Psoas muscle (tissue), 8 donors: Measurements from ENCODE around the gene PLET1. TPM values are rescaled to one million over a fixed set of nuclear protein-coding genes. Genes with fewer than 3 reads are reported as not detected.

ENCODE experiments used
- ATAC-seq, 4 donors: fragments of 200-7000 bp; cut with Tn5 transposase; one replicate each; pipeline ENCODE4 v1.9.1; 2020; ENCODE audit warnings: moderate library complexity in 3 of 4, mild to moderate bottlenecking in 2 of 4
- DNase-seq, 2 donors: peaks; one replicate each; pipeline ENCODE4 v3.0.0-alpha.2; 2020
- H3K27ac ChIP-seq: fragments of 200-600 bp; one replicate; pipeline ENCODE4 v1.8.0; 2022
- H3K27me3 ChIP-seq, 3 donors: fragments of 200-600 bp in 1 of 3; one replicate each; pipeline versions ENCODE4 v1.6.1 to v1.8.0; 2013 to 2022; ENCODE audit warnings: low read length in 2 of 3, mild to moderate bottlenecking in 2 of 3, moderate library complexity in 1 of 3; ENCODE audit not compliant: insufficient read depth in 3 of 3
- H3K36me3 ChIP-seq, 2 donors: fragments of 200-600 bp in 1 of 2; one replicate each; pipeline versions ENCODE4 v1.6.1 to v1.8.0; 2013 to 2022; ENCODE audit warnings: low read depth in 1 of 2, mild to moderate bottlenecking in 1 of 2, moderate library complexity in 1 of 2; ENCODE audit not compliant: insufficient read depth in 1 of 2
- H3K4me1 ChIP-seq: fragments of 200-600 bp; one replicate; pipeline ENCODE4 v1.8.0; 2022
- H3K4me3 ChIP-seq: fragments of 200-600 bp; one replicate; pipeline ENCODE4 v1.8.0; 2022; ENCODE audit warnings: mild to moderate bottlenecking
- H3K9me3 ChIP-seq: fragments of 200-600 bp; one replicate; pipeline ENCODE4 v1.8.0; 2022
- WGBS, 3 donors: extraction: QIAGEN DNeasy Blood & Tissue Kit; methylation state at CpG; one replicate each; pipeline versions ENCODE4 v1.1.6 to v1.1.7; 2013; 5-methylcytosine and 5-hydroxymethylcytosine counted together
- intact Hi-C, 2 donors: fragments of 100-400 bp; cut with DNase I; formaldehyde crosslinking; loops; one replicate each; pipeline versions ENCODE4 v1.11.0 to v1.14.2; 2022
- polyA plus RNA-seq, 3 donors: library from polyadenylated mRNA; stranded (reverse); fragments of 200-250 nt; gene quantifications; one replicate each; pipeline ENCODE4 v1.2.3, GENCODE V29; 2013
- total RNA-seq, 4 donors: library from RNA; stranded (reverse); fragmentation: NEBNext Ultra II Directional in 2 of 4; extraction: Animal tissue kit (Norgen Biotek cat#: 25700) in 2 of 4; gene quantifications; one replicate each; pipeline versions ENCODE4 v1.2.1 to v1.2.4, GENCODE V29; 2021 to 2023
- TF ChIP-seq, protein P1 (sequence below): fragments of 200-600 bp; IDR thresholded peaks from one replicate; pipeline ENCODE4 v1.8.0; 2022; ENCODE audit warnings: antibody characterized with exemption
- donor health status: healthy with polysubstance abuse.
- donor health status: DM: no; HTN: no; CAD: no; lungs with moderate emphysema.
- donor health status: Bipolar disorder and iron deficiency.
- donor health status: healthy.
- donor health status: DM: yes; HTN: yes; CAD: no.
- donor health status: DM: no; HTN: no; CAD: no.
- donor health status: DM: no; HTN: no; CAD: no.
- donor health status: DM: yes; HTN: yes; CAD: no.

The PLET1 gene
- total and polyA plus RNA-seq, 7 donors, result not detected

GRCh38 chr11:112298535-112298934 is 37.9 kb upstream of the PLET1 start:
- 36 to 47% (median 37%) methylated on average over 9 of the region's 9 CpGs for whole genome bisulfite sequencing, 3 donors
- H3K27ac ChIP-seq, result peak overlapping the region; percentile 49
- no peak overlapping the region for H3K4me3 ChIP-seq
- no peaks in the 10 kb centered on the region for H3K36me3 ChIP-seq
- peak; percentile 36 to 68 for DNase-seq
- H3K4me1 ChIP-seq, result peaks cover 32% of the 10 kb centered on the region
- ATAC-seq, result peak; percentile 33 to 59 (median 54)
- H3K9me3 ChIP-seq, result no peaks in the 10 kb centered on the region
- intact Hi-C loops, result loop anchor here in 1 of 2 donors (10.0 kb wide), 2 partner anchors 96 to 816 kb away; no protein-coding TSS in a partner anchor
- H3K27me3 ChIP-seq, result no peaks in the 10 kb centered on the region
- TF ChIP-seq, protein P1, sequence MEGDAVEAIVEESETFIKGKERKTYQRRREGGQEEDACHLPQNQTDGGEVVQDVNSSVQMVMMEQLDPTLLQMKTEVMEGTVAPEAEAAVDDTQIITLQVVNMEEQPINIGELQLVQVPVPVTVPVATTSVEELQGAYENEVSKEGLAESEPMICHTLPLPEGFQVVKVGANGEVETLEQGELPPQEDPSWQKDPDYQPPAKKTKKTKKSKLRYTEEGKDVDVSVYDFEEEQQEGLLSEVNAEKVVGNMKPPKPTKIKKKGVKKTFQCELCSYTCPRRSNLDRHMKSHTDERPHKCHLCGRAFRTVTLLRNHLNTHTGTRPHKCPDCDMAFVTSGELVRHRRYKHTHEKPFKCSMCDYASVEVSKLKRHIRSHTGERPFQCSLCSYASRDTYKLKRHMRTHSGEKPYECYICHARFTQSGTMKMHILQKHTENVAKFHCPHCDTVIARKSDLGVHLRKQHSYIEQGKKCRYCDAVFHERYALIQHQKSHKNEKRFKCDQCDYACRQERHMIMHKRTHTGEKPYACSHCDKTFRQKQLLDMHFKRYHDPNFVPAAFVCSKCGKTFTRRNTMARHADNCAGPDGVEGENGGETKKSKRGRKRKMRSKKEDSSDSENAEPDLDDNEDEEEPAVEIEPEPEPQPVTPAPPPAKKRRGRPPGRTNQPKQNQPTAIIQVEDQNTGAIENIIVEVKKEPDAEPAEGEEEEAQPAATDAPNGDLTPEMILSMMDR, result no peak

GRCh38 chr11:112297248-112297866 is 36.7 kb upstream of the PLET1 start:
- DNase-seq (no peak), ATAC-seq (no peak)
- TF ChIP-seq, protein P1, result no peak
- Histone ChIP-seq H3K36me3 (no peaks in the 10 kb centered on the region), H3K9me3 (no peaks in the 10 kb centered on the region), H3K27ac (peak overlapping the region; percentile 47), H3K27me3 (no peaks in the 10 kb centered on the region), H3K4me1 (peaks cover 36% of the 10 kb centered on the region), H3K4me3 (no peak overlapping the region)
- intact Hi-C loops, result loop anchor here in 1 of 2 donors (10.0 kb wide), 2 partner anchors 97 to 817 kb away; no protein-coding TSS in a partner anchor
- 79 to 86% (median 82%) methylated on average over 7 of the region's 7 CpGs for WGBS, 3 donors

- WGBS, 3 donors, result 84 to 89% (median 87%) methylated on average over 4 of the region's 4 CpGs
- Histone ChIP-seq H3K27me3 (no peaks in the 10 kb centered on the region), H3K4me3 (no peak overlapping the region), H3K27ac (peak overlapping the region; percentile 86), H3K4me1 (peaks cover 38% of the 10 kb centered on the region), H3K36me3 (no peaks in the 10 kb centered on the region), H3K9me3 (no peaks in the 10 kb centered on the region)
- no peak for ATAC-seq
- DNase-seq, result no peak
- intact Hi-C loops, result loop anchor here in 1 of 2 donors (10.0 kb wide), 2 partner anchors 99 to 819 kb away; no protein-coding TSS in a partner anchor
- TF ChIP-seq, protein P1, result no peak
These were observed 35.4 kb upstream of the PLET1 start for GRCh38 chr11:112296044-112296443.

GRCh38 chr11:112294688-112295340 is 34.2 kb upstream of the PLET1 start:
- Histone ChIP-seq H3K4me3 (no peak overlapping the region), H3K27ac (peak overlapping the region; percentile 86), H3K36me3 (no peaks in the 10 kb centered on the region), H3K9me3 (no peaks in the 10 kb centered on the region), H3K4me1 (peaks cover 39% of the 10 kb centered on the region), H3K27me3 (no peaks in the 10 kb centered on the region)
- no peak for DNase-seq
- 34 to 49% (median 39%) methylated on average over 3 of the region's 3 CpGs for WGBS, 3 donors
- peak in 1 of 4 donors; percentile 18 for ATAC-seq
- intact Hi-C loops, result loop anchor here (5.0 to 10.0 kb wide), 6 partner anchors 100 to 992 kb away; no protein-coding TSS in a partner anchor
- TF ChIP-seq, protein P1, result no peak
